ENCODE data around the gene LLCFC1.

DNA sequence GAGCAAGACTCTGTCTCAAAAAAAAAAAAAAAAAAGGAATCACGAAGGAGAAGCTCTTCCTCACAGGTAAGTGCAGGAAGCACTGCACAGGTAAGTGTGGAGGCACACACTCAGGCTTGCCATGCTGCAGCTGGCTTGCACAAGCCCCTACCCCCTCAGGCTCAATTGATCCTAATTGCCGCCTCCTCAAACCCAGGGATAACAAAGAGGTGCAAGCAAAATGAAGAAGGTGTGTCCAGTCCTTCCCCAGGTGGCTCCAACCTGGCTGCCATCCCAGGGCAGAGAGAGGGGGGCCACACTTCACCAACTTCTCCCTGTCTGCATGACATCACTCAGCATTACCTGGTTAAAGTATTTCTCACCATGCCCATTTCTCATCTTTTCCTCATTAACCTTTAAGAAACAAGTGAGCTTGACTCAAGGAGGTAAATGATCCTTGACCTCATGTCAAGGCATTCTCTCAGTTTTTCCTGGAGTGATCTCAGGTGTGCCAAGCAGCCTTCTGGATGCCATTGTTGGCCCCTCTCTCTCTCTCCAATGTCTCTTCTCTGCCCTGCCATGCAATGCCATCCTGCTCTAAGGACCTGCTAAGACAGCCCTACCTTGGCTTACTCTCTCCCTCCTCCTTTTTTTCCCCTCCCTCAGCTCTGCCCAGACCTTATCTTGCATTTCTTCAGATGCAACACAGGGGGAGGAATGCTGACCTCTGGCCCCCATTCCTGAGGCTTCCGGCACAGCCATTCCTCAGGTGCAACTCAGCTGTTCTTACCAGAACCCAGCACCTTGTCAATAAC, 40.7 kb upstream of the LLCFC1 start:
- TF ChIP-seq, protein P1, sequence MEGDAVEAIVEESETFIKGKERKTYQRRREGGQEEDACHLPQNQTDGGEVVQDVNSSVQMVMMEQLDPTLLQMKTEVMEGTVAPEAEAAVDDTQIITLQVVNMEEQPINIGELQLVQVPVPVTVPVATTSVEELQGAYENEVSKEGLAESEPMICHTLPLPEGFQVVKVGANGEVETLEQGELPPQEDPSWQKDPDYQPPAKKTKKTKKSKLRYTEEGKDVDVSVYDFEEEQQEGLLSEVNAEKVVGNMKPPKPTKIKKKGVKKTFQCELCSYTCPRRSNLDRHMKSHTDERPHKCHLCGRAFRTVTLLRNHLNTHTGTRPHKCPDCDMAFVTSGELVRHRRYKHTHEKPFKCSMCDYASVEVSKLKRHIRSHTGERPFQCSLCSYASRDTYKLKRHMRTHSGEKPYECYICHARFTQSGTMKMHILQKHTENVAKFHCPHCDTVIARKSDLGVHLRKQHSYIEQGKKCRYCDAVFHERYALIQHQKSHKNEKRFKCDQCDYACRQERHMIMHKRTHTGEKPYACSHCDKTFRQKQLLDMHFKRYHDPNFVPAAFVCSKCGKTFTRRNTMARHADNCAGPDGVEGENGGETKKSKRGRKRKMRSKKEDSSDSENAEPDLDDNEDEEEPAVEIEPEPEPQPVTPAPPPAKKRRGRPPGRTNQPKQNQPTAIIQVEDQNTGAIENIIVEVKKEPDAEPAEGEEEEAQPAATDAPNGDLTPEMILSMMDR (IDR thresholded peaks at IDR 0.05) = no peak
- TF ChIP-seq POLR2A (IDR thresholded peaks at IDR 0.05) (no peak), POLR2AphosphoS5 (IDR thresholded peaks at IDR 0.05) (no peak)
